NCI-H2081 treated with DMSO at 0.1 percent for 48 hours (cell line): Measurements from ENCODE around the gene TNRC18.
"Not testable (repeated sequence)": the region's sequence is repeated elsewhere in the genome, so short reads cannot be mapped to it uniquely, and the experiment has no call there.

ENCODE experiments used
- DNase-seq: peaks from one replicate; lab custom pipeline; 2025; lab: John Stamatoyannopoulos, UW

Gene TNRC18, protein sequence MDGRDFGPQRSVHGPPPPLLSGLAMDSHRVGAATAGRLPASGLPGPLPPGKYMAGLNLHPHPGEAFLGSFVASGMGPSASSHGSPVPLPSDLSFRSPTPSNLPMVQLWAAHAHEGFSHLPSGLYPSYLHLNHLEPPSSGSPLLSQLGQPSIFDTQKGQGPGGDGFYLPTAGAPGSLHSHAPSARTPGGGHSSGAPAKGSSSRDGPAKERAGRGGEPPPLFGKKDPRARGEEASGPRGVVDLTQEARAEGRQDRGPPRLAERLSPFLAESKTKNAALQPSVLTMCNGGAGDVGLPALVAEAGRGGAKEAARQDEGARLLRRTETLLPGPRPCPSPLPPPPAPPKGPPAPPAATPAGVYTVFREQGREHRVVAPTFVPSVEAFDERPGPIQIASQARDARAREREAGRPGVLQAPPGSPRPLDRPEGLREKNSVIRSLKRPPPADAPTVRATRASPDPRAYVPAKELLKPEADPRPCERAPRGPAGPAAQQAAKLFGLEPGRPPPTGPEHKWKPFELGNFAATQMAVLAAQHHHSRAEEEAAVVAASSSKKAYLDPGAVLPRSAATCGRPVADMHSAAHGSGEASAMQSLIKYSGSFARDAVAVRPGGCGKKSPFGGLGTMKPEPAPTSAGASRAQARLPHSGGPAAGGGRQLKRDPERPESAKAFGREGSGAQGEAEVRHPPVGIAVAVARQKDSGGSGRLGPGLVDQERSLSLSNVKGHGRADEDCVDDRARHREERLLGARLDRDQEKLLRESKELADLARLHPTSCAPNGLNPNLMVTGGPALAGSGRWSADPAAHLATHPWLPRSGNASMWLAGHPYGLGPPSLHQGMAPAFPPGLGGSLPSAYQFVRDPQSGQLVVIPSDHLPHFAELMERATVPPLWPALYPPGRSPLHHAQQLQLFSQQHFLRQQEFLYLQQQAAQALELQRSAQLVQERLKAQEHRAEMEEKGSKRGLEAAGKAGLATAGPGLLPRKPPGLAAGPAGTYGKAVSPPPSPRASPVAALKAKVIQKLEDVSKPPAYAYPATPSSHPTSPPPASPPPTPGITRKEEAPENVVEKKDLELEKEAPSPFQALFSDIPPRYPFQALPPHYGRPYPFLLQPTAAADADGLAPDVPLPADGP (N-terminal part only)

GRCh38 chr7:5423306-5423975, at the start of gene TNRC18:
Gene TNRC18, minus strand, starts transcription at chr7:5423834. Its CDS starts 2,588 bp downstream, at chr7:5421246.
- DNase-seq, result no peak

- DNase-seq, result no peak
Measured at GRCh38 chr7:5472432-5473315, 49.0 kb upstream of the TNRC18 start.

DNA sequence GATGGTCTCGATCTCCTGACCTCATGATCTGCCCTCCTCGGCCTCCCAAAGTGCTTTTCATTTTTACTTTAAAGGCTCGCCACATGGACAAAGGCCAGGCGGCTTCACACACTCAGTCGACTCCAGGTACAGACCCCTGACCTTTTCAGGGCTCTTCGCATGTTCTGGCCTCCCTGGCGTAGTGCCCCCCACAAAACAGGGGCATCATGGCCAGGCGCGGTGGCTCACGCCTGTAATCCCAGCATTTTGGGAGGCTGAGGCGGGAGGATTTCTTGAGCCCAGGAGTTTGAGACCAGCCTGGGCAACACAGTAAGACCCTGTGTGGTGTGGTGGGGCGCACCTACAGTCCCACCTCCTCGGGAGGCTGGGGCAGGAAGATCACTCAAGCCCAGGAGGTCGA, 48.0 kb upstream of the TNRC18 start:
- DNase-seq, result not testable (repeated sequence)

DNA sequence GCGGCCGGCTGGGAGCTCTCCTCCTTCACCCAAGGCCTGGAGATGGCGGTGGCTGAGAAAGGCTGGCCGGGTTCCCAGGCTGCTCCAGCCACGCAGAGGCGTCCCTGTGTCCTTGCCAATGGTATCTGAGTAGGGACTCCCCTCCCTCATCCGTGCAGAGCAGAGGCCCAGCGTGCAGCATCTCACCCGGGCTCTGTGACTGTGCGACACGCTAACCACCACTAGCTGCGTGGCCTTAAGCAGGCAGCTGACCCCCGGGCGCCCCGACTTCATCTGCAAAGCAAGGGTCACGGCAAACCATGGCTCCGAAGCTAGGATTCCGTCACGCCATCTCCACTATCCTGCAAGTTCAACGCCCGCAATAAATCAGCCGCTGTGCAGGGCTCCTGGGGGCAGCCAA, 47.2 kb upstream of the TNRC18 start:
- DNase-seq, result no peak

DNA sequence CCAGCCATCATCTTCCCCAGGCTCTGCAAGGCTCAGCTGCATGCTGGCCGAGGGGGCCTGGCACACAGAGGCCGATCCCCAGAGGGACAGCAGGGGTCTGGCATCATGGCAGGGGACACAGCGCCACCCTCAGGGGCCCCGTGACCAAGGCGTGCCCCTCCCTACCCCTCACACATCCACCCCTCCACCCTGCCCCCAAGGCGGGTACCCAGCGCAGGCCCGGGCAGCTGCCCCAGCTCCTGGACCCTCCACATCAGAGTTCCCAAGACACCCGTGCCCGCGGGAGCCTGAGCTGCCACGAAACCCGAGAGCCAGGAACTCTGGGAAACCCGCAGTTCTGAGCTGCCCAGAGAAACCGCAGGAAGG, 46.5 kb upstream of the TNRC18 start:
- no peak for DNase-seq

GRCh38 chr7:5469375-5470166, 45.9 kb upstream of the TNRC18 start:
- DNase-seq, result no peak

DNA sequence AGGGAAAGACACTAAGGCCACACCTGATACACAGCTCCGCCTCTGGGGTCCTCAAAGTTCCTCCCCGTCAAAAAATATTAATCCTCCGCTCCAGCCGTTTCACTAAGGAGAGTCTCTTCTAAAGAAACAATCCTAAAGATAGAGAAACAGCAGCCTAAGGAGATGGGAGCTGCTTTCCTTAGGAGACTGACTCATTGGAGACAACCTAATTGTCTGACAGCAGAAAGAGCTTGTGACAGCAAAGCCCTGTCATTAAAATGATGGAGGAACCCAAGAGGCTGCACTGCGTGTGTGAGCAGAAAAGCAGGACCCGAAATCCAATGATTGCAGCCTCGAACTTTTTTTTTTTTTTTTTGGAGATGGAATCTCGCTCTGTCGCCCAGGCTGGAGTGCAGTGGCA, 44.0 kb upstream of the TNRC18 start:
- no peak for DNase-seq

GRCh38 chr7:5466551-5466950, 42.9 kb upstream of the TNRC18 start:
- DNase-seq, result no peak

- DNase-seq, result no peak
Measured at GRCh38 chr7:5463031-5463430, 39.4 kb upstream of the TNRC18 start.

DNA sequence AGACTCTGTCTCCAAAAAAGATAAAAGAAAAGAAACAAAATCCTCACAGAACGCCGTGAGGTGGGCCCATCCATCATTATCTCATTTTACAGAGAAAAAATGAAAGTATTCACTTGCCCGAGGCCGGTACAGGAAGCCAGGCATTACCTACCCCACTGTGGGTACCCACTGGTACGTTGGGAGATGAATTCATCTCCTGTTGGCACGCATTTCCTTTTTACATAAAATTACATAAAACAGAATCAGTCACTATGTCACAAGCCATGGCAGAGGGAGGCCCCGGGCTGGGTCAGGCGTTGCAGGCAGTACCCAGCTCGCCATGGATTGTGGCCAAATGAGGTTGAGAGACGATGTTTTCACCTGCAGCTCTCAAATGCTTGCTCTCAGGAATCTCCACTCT, 38.6 kb upstream of the TNRC18 start:
- DNase-seq, result no peak

DNA sequence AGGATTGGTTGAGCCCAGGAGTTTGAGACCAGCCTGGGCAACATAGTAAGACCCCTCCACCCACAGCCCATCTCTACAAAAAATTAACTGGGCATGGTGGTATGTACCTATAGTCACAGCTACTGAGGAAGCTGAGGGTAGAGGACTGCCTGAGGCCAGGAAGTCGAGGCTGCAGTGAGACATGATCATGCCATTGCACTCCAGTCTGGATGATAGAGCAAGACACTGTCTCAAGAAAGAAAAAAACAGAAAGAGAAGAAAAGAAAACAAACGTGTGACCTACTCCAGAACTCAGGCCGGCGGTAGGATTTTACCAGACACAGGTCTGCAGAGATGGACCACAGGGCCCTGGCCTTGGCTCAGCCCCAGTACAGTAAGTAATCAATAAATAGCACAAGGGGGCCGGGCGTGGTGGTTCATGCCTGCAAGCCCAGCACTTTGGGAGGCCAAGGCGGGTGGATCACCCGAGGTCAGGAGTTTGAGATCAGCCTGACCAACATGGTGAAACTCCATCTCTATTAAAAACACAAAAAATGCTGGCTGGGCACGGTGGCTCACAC, 35.4 kb upstream of the TNRC18 start:
- DNase-seq, result no peak

DNA sequence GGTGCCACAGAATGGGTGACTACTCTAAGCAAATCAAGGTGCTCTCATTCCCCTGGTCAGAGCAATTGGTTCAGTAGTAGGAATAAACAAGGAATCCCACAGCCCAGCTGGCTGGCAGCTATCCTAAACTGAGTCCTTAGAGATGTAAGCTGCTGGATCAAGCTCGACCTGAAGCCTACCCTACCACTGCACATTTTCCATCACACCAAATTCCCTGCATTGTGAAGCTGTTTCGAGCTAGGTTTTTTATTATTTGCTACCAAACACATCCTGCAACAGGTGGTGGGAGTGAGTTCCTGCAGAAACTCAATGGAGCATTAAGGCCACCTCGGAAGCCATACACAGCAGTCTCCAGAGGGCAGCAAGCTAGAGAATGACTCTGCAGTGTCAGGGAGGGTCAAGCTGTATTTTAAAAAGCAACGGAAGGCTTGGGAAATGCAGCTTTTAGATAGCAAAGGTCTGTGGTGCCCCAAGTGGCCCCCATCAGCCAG, 33.7 kb upstream of the TNRC18 start:
- DNase-seq, result no peak

DNA sequence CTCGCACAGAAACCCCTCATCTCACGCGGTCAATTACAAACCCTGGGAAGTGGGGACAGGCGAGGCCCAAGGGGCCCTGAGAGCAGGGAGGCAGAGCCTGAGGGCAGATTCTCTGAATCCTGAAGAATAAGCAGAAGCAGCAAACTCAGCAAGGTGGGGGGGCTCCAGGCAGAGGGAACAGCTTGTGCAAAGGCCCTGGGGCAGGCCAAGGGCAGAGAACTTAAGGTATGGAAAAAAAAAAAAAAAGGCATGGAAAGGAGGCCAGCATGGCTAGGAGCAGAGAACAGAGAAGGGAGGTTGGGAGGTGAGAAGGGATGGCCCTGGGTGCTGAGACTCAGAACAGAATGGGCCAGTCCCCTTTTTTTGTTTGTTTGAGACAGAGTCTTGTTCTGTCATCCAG, 32.8 kb upstream of the TNRC18 start:
- no peak for DNase-seq

GRCh38 chr7:5455581-5456219, 32.1 kb upstream of the TNRC18 start:
- no peak for DNase-seq

DNA sequence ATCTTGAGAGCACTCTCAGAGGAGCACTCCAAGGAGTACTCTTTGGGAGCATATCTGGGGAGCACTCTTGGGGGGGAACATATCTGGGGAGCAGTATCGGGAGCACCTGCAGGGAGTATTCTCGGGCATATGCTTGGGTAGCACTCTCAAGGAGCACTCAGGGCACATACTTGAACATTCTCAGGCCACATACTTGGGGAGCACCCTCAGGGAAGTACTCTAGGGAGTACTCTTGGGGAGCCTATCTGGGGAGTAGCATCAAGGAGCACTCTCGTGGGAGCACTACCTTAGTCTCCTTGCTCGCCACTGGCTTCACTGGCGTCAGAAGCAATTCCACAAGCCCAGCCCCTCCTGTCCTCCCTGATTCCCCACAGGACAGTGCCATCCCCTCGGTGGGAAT, 31.5 kb upstream of the TNRC18 start:
- no peak for DNase-seq

DNA sequence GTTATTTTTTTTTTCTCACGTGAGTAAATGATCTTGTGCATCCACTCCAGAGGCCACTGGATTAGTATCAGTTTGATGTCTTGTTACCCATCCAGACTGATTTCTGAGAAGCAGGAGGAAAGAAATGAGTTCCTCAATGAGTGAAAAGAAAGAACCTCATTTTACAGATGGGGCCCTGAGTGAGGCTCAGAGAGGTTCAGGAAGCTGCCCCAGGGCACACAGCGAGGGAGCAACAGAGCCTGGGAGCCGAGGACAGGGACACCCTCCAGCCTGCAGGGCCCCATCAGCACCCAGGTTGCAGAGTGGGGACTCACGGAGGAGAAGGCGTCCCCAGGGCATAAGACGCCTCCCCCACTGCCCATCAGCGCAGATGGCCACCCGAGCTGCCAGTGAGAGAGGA, 30.9 kb upstream of the TNRC18 start:
- DNase-seq, result no peak

GRCh38 chr7:5453566-5454075, 30.0 kb upstream of the TNRC18 start:
- DNase-seq, result no peak

DNA sequence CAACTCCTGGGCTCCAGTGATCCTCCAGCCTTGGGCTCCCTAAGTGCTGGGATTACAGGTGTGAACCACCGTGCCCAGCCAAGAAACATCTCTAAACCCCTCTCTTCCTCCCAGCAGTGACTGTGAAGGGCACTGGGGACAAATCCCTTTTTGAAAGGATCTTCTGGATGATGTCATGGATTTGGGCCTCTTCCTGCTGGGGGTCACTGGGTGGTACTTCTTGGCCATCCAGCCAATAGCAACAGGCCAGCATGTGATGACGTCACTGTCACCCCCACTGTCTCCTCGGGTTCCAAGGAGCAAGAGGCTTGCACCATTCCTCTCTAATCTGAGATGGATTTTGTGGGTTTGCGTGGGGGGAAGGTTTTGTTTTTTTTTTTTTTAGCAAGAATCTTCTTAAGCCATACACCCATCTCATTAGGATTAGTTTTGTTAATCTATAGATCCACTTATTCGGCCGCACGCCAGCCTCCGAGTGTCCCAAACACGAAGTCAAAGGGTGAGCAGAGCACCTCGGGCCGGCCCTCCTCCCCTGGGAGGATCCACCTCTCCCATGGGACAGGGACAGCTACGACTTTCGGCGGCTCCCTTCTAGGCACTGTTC, 29.4 kb upstream of the TNRC18 start:
- DNase-seq, result no peak

DNA sequence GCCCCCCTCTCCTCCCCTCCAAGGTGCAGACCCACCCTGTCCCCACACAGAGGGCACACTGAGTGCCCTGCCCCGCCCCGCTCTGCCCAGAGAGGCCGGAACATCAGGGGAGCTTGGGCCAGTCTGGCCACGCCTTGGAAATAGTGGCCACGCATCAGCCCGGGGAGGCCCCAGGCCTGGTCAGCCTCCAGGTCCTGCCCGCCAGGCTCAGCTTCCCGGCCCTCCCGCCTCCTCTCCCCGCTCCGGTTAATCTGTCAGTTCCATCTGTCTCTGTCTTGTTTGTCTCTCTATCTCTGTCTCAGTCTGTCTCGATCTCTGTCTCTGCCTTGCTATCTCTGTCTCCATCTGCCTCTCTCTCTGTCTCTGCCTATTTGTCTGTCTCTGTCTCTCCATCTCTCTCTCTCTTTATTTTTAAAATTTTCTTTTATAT, 28.9 kb upstream of the TNRC18 start:
- no peak for DNase-seq
